CD4-positive, alpha-beta T cell treated with Interleukin-6 at 100 ng/mL for 8 hours (primary cell): ENCODE data around the gene KCTD6.
A peak's percentile ranks its signal among the peaks of the same experiment; 100 is the strongest.

Source experiments
- DNase-seq: peaks from one replicate; pipeline ENCODE4 v3.0.0-alpha.2; 2020; ENCODE audit warnings: mixed read lengths, low spot score

KCTD6 gene

DNA sequence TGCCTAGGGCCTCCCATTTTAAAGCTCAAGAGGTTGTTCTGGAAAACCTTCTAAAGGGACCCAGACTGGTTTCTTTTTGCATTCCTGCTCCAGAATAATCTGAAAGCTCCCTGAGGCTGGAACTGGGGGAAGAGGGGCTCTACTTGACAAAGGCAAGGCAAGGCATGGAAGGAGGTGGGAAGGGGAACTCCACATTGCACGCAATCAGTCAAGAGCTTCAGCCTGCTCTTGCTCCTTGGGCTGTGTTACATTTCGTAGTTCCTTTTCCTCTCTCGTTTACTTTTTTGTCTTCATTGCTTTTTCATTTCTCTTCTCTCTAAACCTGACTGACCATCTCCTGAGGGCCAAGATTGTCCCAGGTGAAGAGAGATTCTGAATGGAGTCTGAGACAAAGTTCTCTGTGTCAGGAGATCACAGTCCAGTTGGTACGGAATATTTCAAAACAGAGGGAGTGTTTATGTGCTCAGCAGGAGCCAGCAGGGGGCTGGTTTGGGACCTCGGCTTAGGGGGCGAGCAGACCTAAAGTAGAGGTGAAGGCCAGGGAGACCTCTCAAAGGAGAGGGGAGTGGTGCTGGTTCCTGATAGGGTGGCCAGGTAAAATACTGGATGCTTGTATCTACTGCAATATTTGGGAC, 6.0 kb upstream of the KCTD6 start:
- DNase-seq = no peak

DNA sequence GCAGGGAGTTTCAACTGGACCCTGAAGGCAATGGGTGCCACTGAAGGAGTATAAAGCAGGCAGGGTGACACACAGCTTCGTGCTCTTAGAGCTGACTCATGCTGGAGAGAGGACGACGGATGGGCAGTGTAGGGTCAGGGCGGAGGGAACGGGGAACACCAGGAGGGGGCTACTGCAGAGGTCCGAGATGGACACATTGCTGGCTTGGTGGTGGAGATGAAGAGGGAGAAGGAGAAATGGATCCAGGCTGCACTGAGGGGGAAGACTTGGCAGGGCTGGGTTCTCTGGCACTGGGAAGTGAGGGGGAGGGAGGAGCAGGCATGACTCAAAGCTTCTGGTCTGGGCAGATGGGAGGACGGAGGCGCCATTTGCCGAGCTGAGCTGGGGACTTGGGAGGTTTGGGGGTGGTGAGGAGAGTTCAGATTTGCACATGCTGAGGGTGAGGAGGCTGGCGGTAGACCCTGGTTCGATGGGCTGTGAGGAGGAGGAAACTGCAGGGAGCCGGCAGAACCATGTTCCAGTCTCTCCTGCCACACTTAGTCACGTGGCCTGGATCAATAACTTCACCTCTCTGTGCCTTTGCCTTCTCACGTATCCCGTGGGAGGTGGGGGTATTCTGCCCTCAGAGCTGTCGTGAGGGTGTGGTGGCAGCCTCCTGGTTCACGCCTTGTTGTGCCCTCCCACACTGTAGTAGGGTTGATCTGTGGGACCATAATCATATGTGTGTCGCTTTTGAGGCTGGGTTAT, 4.6 kb upstream of the KCTD6 start:
- no peak for DNase-seq

GRCh38 chr3:58488967-58489366, 2.9 kb upstream of the KCTD6 start:
- DNase-seq = no peak

DNA sequence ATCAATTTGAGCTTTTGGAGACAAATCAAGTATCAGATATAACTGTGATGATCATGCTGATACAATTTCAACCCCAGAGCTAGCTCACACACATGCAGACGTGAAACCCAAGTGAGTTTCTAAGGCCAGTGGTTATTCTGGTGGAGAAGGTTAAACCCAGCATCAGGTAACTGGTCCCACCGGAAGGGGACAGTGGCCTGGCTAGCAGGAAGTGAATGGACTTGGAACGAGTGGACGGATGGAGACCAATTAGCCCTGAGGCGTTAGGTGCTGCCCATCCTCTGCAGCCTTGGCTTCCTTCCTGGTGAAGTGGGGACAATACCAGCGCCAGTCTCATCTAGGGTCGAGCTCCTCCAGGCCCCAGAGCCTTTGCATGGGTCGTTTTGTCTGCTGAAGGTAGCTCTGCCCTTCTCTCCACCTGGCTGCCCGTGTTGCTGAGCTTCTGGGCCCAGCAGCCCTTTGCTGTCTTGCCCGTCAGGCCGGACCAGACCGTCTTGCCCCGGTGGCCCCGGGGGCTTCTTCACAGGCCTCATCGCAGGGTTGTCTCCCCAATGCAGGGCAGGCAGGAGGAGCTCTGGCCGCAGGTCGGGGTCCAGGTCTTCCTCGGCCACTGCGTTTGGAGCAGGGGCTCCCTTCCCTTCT, 915 bp upstream of the KCTD6 start:
- no peak for DNase-seq

DNA sequence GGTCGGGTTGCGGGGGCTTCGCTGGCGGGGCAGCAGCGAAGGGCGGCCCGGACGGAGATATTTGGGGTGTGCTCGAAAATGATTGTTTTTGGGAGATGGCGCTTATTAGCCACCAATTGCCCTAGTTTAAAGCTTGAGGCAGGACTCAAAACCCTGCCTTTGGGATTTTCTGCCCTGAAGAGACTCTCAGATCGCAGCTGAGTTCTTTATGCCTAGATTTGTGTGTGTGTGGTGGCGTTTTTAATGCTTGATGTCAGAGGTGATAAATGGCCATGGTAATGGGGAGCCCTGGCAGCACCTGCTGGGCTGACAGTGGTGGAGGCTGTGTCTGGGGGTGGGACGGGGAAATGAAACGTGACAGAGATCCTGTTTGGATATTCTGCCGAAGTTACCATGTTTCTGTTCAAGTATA, 604 bp downstream of the KCTD6 start:
- DNase-seq = peak; percentile 17

DNA sequence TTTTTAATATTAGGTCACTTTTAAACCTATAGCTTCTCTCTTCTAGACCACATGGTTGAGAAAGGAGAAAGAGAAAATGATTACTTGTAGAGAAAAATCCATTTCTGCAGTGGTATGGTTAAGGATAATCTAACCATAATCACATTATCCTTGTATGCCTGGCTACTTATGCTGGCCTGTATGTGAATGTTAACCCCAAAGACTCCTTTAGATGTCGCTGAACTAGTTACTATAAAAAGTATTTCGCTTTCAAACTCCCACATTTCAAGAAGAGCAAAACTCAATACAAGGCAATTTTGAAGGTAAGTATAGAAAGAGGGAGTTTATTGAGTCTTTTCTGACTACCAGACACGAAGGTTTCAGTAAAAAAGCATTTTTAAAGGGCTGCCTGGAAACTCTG, 2.2 kb downstream of the KCTD6 start:
- DNase-seq = no peak

DNA sequence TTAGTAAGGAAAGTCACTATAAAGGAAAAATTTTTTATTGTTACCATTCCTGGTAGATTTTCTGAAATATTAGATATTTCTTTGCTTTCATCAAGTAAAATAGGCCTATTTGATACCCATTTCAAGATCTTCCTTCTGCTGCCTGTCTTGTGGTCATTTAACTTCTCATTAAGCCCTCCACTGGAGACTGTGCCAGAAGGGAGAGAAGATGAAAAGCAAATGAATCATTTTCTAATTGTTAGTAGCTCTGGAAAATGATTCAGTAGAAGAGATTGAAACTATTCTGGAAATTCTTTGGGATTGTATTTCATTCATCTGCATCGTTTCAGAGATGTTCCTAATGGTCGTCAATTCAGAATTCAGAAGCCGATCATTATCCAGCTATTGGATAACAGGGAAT, 3.2 kb downstream of the KCTD6 start:
- DNase-seq = no peak

GRCh38 chr3:58496206-58496857, 4.4 kb downstream of the KCTD6 start:
- no peak for DNase-seq

DNA sequence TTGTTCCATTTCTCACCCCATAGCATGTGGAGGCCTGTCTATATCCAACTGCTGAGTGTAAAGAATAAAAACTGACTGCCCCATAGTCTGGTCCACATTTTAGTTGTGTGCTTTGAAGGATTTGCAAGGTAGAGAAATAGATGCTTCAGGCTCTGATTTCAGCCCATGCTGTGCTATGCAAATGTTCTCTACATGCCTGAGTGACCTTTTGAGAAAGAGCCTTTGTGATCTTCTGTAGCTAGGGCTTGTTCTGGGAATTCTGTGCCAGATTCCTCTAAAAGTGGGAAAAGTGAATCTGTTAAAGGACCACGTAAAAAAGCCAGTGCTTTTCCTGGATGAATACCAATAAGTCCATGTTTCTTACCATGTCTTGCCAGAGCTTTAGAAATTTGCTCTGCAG, 5.2 kb downstream of the KCTD6 start:
- no peak for DNase-seq

DNA sequence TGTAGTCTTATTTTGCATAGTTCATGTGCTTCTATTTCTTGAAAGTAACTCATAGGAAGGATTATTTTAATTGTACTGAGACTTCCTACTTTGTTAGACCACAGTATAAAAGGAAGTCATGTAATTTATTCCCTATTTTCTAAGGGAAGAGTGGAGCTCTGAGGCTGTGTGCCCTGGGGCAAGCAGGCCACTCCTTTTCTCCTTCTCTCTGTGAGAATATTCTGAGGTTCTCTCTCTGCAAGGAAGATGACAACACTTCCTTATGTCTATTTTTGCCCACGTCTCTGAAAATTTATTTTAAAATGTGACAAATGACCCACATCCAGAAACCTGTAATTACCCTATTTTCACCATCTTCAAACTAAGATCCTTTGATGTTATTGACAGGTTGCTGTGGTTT, 11.0 kb downstream of the KCTD6 start:
- DNase-seq = no peak

GRCh38 chr3:58507356-58508078, 15.6 kb downstream of the KCTD6 start:
- DNase-seq = no peak

GRCh38 chr3:58508437-58508836, 16.5 kb downstream of the KCTD6 start:
- DNase-seq = no peak

- no peak for DNase-seq
Measured at GRCh38 chr3:58514405-58514804, 22.5 kb downstream of the KCTD6 start.

DNA sequence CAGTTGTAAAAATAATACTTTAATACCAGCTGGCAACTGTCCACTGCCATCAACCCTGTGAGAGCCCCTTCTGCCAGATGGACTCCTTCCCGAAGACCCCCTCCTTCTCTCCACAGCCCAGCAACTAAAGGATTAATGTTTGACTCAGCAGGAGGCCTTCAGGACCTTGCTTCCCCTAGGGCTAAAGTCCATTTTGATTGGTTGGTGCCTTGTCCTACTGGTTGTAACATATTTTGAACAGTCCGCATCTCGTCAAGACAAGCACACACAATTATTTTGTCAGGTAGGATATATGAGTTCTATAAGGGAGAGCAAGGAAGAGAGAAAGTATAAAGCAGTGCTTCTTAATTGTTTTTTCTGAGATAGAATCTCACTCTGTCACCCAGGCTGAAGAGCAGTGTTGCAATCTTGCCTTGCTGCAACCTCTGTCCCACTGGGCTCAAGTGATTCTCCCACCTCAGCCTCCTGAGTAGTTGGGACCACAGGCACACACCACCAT, 26.4 kb downstream of the KCTD6 start:
- DNase-seq = no peak

- no peak for DNase-seq
Measured at GRCh38 chr3:58519668-58520402, 27.9 kb downstream of the KCTD6 start.

DNA sequence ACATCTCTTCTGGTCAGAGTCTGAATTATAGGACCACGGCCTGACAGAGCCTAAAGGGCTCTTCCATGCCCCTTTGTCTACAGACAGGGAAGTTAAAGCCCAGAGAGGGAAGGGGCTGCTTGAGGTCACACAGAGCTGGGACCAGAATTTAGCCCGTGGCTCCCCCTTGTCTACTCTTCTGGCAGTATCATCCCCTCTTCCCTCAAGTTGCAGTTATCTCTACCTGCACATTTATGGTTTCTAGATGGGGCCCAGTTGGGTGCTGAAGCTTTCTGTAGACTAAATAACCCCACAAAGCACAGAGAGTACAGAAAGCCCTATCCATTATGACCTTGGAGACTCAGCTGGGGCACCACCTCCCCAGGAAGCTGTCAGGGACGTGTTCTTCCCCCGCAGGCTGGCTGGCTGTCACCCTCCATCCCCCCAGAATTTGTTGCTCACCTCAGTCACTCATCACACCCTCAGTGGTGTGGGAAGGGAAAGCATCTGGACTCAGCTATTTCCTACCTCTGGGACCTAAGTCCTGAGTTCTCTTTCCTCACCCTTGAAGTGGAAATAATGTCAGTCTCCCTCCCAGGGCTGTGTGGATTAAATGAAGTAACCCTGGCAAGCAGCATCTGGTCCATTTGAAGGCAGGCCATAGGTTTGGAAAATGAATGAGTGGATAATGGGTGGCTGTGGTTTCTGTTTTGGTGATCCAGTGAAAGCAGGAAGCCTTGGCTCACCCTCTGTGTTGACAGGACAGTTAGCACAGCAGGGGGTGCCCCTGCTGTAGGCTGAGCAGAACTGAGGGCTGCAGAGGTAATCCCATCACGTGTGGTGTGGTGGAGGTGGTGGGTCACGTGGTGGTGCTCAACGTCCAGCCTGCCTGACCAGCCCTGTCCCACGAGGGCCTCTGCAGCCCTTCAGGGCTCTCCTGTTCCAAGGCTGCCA, 28.8 kb downstream of the KCTD6 start:
- DNase-seq = no peak

- DNase-seq = no peak
Measured at GRCh38 chr3:58521336-58521670, 29.4 kb downstream of the KCTD6 start.

DNA sequence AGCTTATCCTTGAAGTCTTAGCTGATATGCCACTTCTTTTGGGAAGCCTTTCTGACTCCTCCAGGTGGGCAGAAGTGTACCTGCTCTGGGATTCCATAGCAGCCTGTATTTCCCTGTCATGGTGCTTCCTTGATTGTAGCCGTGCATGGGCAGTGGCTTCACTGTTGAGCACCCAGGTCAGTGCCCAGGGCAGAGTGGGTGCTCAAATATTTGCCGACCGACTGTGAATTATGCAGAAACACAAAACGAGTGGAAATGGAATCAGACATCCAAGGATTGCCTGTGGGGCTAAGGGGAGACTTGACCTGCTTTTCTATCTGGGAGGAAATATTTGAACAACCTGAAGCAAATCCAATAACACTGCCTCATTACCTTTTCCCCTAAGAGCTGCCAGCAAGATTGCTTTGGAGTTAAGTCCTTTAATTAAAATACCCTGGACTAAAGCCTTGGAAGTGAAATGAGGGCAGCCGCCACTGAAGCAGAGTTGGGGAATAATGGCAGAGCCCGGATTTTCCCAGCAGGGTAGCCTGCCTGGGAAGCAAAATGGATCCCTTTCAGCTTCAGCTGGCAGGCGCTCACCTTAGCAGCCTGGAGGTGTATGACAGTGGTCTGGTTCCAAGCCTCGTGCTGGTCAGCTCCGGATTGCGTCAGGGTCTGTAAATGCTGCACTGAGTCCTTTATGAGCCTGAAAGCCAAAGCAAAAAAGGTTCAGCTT, 30.2 kb downstream of the KCTD6 start:
- DNase-seq = no peak

DNA sequence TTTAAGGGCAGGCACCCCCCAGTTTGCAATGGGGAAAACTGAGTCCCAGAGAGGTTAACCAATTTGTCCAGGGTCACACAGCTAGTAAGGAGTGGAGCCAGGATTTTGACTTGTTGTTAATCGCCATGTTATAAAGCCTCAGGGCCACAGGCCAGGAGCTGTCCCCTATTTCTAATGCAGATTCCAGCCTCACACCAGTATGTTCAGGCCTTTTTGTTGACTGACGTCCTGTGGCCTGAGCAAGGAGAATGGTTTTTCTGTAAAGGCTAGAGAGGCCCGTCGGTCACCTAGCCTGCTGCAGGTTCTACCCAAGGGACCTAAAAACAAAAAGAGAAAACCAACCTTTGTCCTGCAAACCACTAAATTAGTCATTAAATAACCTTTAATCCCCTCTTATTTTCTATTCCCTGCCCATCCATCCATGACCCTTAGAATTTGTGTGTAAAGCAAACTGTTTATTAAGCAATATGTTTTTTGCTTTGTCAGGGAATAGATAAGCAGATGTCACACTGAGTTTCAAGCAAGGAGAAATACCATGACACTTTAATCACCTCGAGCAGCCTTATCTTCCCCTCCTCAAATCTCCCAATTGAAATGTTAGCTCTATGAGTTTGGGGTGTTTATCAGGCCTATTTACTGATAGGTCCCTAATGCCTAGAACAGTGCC, 31.0 kb downstream of the KCTD6 start:
- DNase-seq = no peak
